IMR-90 (cell line): ENCODE data around the gene MSI2. TPM values are rescaled to one million over a fixed set of nuclear protein-coding genes. Genes with fewer than 3 reads are reported as not detected.

Experiments used
- ATAC-seq: fragments of 200-7000 bp; cut with Tn5 transposase; 2 replicates; pipeline ENCODE4 v1.9.1; 2020; ENCODE audit warnings: low read depth, mild to moderate bottlenecking, moderate library complexity
- BruUV-seq: library from RNA; stranded (reverse); fragments of 400-500 nt; replicated peaks from 2 replicates; lab custom pipeline; 2021; lab: Mats Ljungman, UMichigan
- CTCF ChIA-PET: fragments of 300-600 bp; formaldehyde crosslinking; extraction: SDS; loops from one replicate; lab custom pipeline; 2021; ENCODE audit warnings: antibody characterized with exemption; lab: Yijun Ruan, JAX
- POLR2A ChIA-PET: fragments of 300-600 bp; sonication (Branson Sonifier 250); formaldehyde crosslinking; loops from one replicate; lab custom pipeline; 2022; ENCODE audit warnings: antibody characterized with exemption; ENCODE audit not compliant: unreplicated experiment; lab: Charles Lee
- DNase-seq: peaks from one replicate; pipeline ENCODE4 v3.0.0; 2013
- H2AFZ ChIP-seq: replicated peaks from 2 replicates; pipeline ENCODE3; 2013; ENCODE audit warnings: low read length, mild to moderate bottlenecking; ENCODE audit not compliant: poor library complexity
- H2AK5ac ChIP-seq: 2 replicates; pipeline ENCODE4 v1.6.1; 2013; ENCODE audit warnings: low read depth, low read length, inconsistent platforms
- H2AK9ac ChIP-seq: replicated peaks from 2 replicates; pipeline ENCODE3; 2013; ENCODE audit warnings: mild to moderate bottlenecking, low read depth, low read length, moderate library complexity; ENCODE audit not compliant: poor library complexity
- H2BK120ac ChIP-seq: 2 replicates; pipeline ENCODE4 v1.6.1; 2013; ENCODE audit warnings: low read depth, low read length, inconsistent platforms
- H2BK15ac ChIP-seq: 3 replicates; pipeline ENCODE4 v1.6.1; 2013; ENCODE audit warnings: low read depth, low read length, inconsistent platforms
- H2BK20ac ChIP-seq: 2 replicates; pipeline ENCODE4 v1.6.1; 2013; ENCODE audit warnings: low read depth, mild to moderate bottlenecking, inconsistent platforms, low read length, moderate library complexity
- H2BK5ac ChIP-seq: 2 replicates; pipeline ENCODE4 v1.6.1; 2013; ENCODE audit warnings: mild to moderate bottlenecking, low read depth, low read length, inconsistent platforms; ENCODE audit not compliant: poor library complexity, severe bottlenecking
- H3K14ac ChIP-seq: replicated peaks from 2 replicates; pipeline ENCODE4 v1.6.1; 2013; ENCODE audit warnings: low read depth, low read length, inconsistent platforms
- H3K18ac ChIP-seq: 2 replicates; pipeline ENCODE4 v1.6.1; 2013; ENCODE audit warnings: low read depth, low read length, control low read depth
- H3K23ac ChIP-seq: 2 replicates; pipeline ENCODE4 v1.6.1; 2013; ENCODE audit warnings: low read depth, low read length, inconsistent platforms
- H3K27ac ChIP-seq: 2 replicates; pipeline ENCODE4 v1.5.1; 2013; ENCODE audit warnings: mild to moderate bottlenecking, control low read depth, low read length; ENCODE audit not compliant: insufficient read depth
- H3K27me3 ChIP-seq: 2 replicates; pipeline ENCODE4 v1.6.1; 2013; ENCODE audit warnings: low read length; ENCODE audit not compliant: control insufficient read depth, insufficient read depth
- H3K36me3 ChIP-seq: 2 replicates; pipeline ENCODE4 v1.6.1; 2013; ENCODE audit warnings: low read length, mixed read lengths; ENCODE audit not compliant: control insufficient read depth, insufficient read depth
- H3K4ac ChIP-seq: 2 replicates; pipeline ENCODE4 v1.6.1; 2013; ENCODE audit warnings: low read depth, low read length, inconsistent platforms
- H3K4me1 ChIP-seq: 2 replicates; pipeline ENCODE4 v1.6.1; 2013; ENCODE audit warnings: low read length, mixed read lengths; ENCODE audit not compliant: control insufficient read depth, insufficient read depth
- H3K4me2 ChIP-seq: 2 replicates; pipeline ENCODE4 v1.6.1; 2013; ENCODE audit warnings: low read depth, mild to moderate bottlenecking, control low read depth, low read length, moderate library complexity
- H3K4me3 ChIP-seq: 2 replicates; pipeline ENCODE4 v1.5.1; 2013; ENCODE audit warnings: low read depth, mild to moderate bottlenecking, control low read depth, low read length, moderate library complexity; ENCODE audit not compliant: insufficient read depth
- H3K56ac ChIP-seq: 2 replicates; pipeline ENCODE4 v1.6.1; 2013; ENCODE audit warnings: low read length, inconsistent platforms; ENCODE audit not compliant: insufficient read depth; ENCODE audit errors: extremely low read depth
- H3K79me1 ChIP-seq, 2 experiments: 2 replicates each; pipeline ENCODE4 v1.6.1; 2013; ENCODE audit warnings: low read length in 2 of 2, inconsistent platforms in 1 of 2, low read depth in 1 of 2
- H3K9ac ChIP-seq: 2 replicates; pipeline ENCODE4 v1.6.1; 2013; ENCODE audit warnings: low read depth, low read length, control low read depth
- H3K9me1 ChIP-seq: 2 replicates; pipeline ENCODE4 v1.6.1; 2013; ENCODE audit warnings: low read length, inconsistent platforms; ENCODE audit not compliant: insufficient read depth
- H3K9me3 ChIP-seq: 2 replicates; pipeline ENCODE4 v1.6.1; 2013; ENCODE audit warnings: low read length; ENCODE audit not compliant: control insufficient read depth, insufficient read depth
- H4K20me1 ChIP-seq: 2 replicates; pipeline ENCODE4 v1.6.1; 2013; ENCODE audit warnings: low read length, inconsistent platforms; ENCODE audit not compliant: insufficient read depth
- H4K5ac ChIP-seq: 2 replicates; pipeline ENCODE4 v1.6.1; 2013; ENCODE audit warnings: mild to moderate bottlenecking, low read depth, low read length, control low read depth
- H4K8ac ChIP-seq, 2 experiments: 2 replicates each; pipeline ENCODE4 v1.6.1; 2013; ENCODE audit warnings: low read depth in 2 of 2, low read length in 2 of 2, control low read depth in 1 of 2, inconsistent platforms in 1 of 2
- H4K91ac ChIP-seq: 2 replicates; pipeline ENCODE4 v1.6.1; 2013; ENCODE audit warnings: low read depth, low read length, inconsistent platforms; ENCODE audit not compliant: insufficient read depth
- CHD1 ChIP-seq: IDR thresholded peaks from 2 replicates; pipeline ENCODE4 v1.6.1; 2012; ENCODE audit warnings: low read depth, low read length, improper control_type of control experiment
- NFE2L2 ChIP-seq: fragments of 150-350 bp; IDR thresholded peaks from 2 replicates; pipeline ENCODE4 v1.6.1; 2016; ENCODE audit warnings: low read depth, mild to moderate bottlenecking, low read length
- RAD21 ChIP-seq: IDR thresholded peaks from 2 replicates; pipeline ENCODE4 v1.6.1; 2012; ENCODE audit warnings: low read length, improper control_type of control experiment
- RFX5 ChIP-seq: IDR thresholded peaks from 2 replicates; pipeline ENCODE4 v1.8.0; 2012; ENCODE audit warnings: low read depth, mild to moderate bottlenecking, low read length, moderate library complexity
- SMC3 ChIP-seq: fragments of 150-350 bp; IDR thresholded peaks from 2 replicates; pipeline ENCODE4 v1.6.1; 2016; ENCODE audit warnings: low read depth, mild to moderate bottlenecking, antibody characterized with exemption, low read length, moderate library complexity
- WGBS, 2 experiments: methylation state at CpG; one replicate each; pipeline versions ENCODE4 v1.1.5 to v1.1.7; 2013; ENCODE audit warnings: missing lambda C conversion rate in 2 of 2; ENCODE audit not compliant: insufficient read length in 1 of 2; ENCODE audit errors: extremely low coverage in 2 of 2; 5-methylcytosine and 5-hydroxymethylcytosine counted together
- dilution Hi-C: fragments of 300-500 bp; cut with HindIII; formaldehyde crosslinking; loops from one replicate; pipeline ENCODE4 v1.14.3; 2018; ENCODE audit warnings: low sequenced_read_pairs; ENCODE audit not compliant: unreplicated experiment
- in situ Hi-C: fragments of 300-500 bp; cut with MboI; formaldehyde crosslinking; loops from 3 replicates; pipeline ENCODE4 v1.14.3; 2019; ENCODE audit warnings: low sequenced_read_pairs, inconsistent platforms, mixed read lengths
- intact Hi-C: fragments of 100-400 bp; cut with micrococcal nuclease; formaldehyde crosslinking; loops from 2 replicates; pipeline ENCODE4 v1.10.0; 2022
- polyA plus RNA-seq, 3 experiments: library from polyadenylated mRNA; depleted of rRNA; stranded (reverse); fragments of >200 nt; gene quantifications; 2 replicates each; pipeline ENCODE4 v1.2.3, GENCODE V29; 2012; ENCODE audit warnings: low replicate concordance in 1 of 3
- total RNA-seq: library from RNA; depleted of rRNA; stranded (reverse); fragments of >200 nt; gene quantifications from 2 replicates; pipeline ENCODE4 v1.2.3, GENCODE V29; 2012

Gene MSI2
- total and polyA plus RNA-seq, 2 of the 4 experiments (the other 2 are of a cell fraction): 13.0 to 16.0 TPM

DNA sequence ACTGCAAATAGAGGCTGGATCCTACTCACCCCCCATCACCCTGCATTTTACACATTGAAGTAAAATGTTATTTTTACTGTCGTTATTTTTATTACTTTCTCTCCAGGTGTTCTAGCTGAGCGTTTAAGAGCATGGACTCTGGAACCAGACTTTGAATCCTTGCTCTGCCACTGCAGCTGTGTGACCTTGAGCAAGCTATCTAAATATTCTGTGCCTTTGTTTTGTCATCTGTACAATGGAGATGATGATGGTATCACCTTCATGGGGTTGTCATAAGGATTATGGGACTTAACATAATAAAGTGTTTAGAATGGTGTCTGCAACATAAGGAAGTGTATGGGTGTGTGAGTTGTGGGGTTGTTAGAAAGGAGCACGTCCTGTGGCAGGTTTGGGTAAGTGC, 17.8 kb downstream of the MSI2 start:
- CTCF ChIA-PET: no interaction called here
- dilution Hi-C loops: no loop called here
- Histone ChIP-seq H3K56ac (no peak overlapping the region), H4K20me1 (no peaks in the 10 kb centered on the region; the same call in 1 of the 2 replicates), H3K9me1 (peaks cover 2% of the 10 kb centered on the region; the same call in 1 of the 2 replicates), H3K14ac (no peak overlapping the region), H3K4ac (no peak overlapping the region), H3K23ac (no peak overlapping the region), H3K4me2 (no peak overlapping the region), H4K8ac (no peak overlapping the region), H3K27me3 (no peaks in the 10 kb centered on the region), H2BK5ac (no peak overlapping the region), H2BK20ac (no peak overlapping the region), H2AFZ (no peak overlapping the region), H4K91ac (no peak overlapping the region), H3K4me3 (no peak overlapping the region), H3K4me1 (no peaks in the 10 kb centered on the region; the same call in 1 of the 2 replicates), H3K18ac (no peak overlapping the region), H3K36me3 (peaks cover 13% of the 10 kb centered on the region), H4K5ac (no peak overlapping the region), H2BK120ac (no peak overlapping the region), H2AK9ac (no peak overlapping the region), H2BK15ac (no peak overlapping the region), H3K9me3 (no peaks in the 10 kb centered on the region), H3K9ac (no peak overlapping the region), H3K79me1 (peaks cover 7 to 17% of the 10 kb centered on the region in 2 experiments; a peak in 3 of 4 replicates), H3K27ac (no peak overlapping the region), H2AK5ac (no peak overlapping the region)
- POLR2A ChIA-PET: no interaction called here
- no peak for TF ChIP-seq RFX5
- TF ChIP-seq SMC3: no peak
- no peak for TF ChIP-seq NFE2L2
- no peak for TF ChIP-seq RAD21
- TF ChIP-seq CHD1: no peak
- ATAC-seq: no peak
- intact Hi-C loops: no loop called here
- no TSS peak for BruUV-seq
- WGBS, 2 experiments: 100% methylated on average over 1 of the region's 3 CpGs; no CpG with 5 or more reads in 1 of the 2 experiments
- DNase-seq: no peak
- in situ Hi-C loops: no loop called here
